Suprapubic skin (tissue), 4 donors: Measurements from ENCODE around the gene ADAMTS7. TPM values are rescaled to one million over a fixed set of nuclear protein-coding genes. Genes with fewer than 3 reads are reported as not detected.

Experiments used
- DNase-seq, 2 donors: peaks; one replicate each; pipeline ENCODE4 v3.0.0-alpha.2; 2019; ENCODE audit warnings: low spot score in 2 of 2
- H3K27ac ChIP-seq: fragments of 200-600 bp; sonication (generic); one replicate; pipeline ENCODE4 v1.5.1; 2019
- H3K27me3 ChIP-seq: fragments of 200-600 bp; sonication (generic); one replicate; pipeline ENCODE4 v1.5.1; 2019
- H3K36me3 ChIP-seq: fragments of 200-600 bp; sonication (generic); one replicate; pipeline ENCODE4 v1.5.1; 2019
- H3K4me1 ChIP-seq: fragments of 200-600 bp; sonication (generic); one replicate; pipeline ENCODE4 v1.5.1; 2019
- H3K4me3 ChIP-seq: fragments of 200-600 bp; sonication (generic); one replicate; pipeline ENCODE4 v1.5.1; 2019; ENCODE audit warnings: mild to moderate bottlenecking
- H3K9me3 ChIP-seq: fragments of 200-600 bp; sonication (generic); one replicate; pipeline ENCODE4 v1.5.1; 2019
- CTCF ChIP-seq, 2 donors: fragments of 200-600 bp in 1 of 2; fragments of 450-650 bp in 1 of 2; sonication (generic) in 1 of 2; IDR thresholded peaks; one replicate each; pipeline ENCODE4 v1.5.1; 2016 to 2019; ENCODE audit warnings: antibody characterized with exemption in 2 of 2, mild to moderate bottlenecking in 1 of 2, moderate library complexity in 1 of 2
- EP300 ChIP-seq: sonication (generic); formaldehyde crosslinking; IDR thresholded peaks from one replicate; pipeline ENCODE4 v1.6.1; 2017; ENCODE audit warnings: antibody characterized with exemption
- POLR2A ChIP-seq, 2 donors: fragments of 450-650 bp; IDR thresholded peaks; one replicate each; pipeline ENCODE4 v1.6.1; 2017; ENCODE audit warnings: antibody characterized with exemption in 2 of 2, mild to moderate bottlenecking in 2 of 2, moderate library complexity in 2 of 2
- POLR2AphosphoS5 ChIP-seq, 3 donors: sonication (generic); formaldehyde crosslinking; IDR thresholded peaks; one replicate each; pipeline ENCODE4 v1.6.1; 2017; ENCODE audit warnings: antibody characterized with exemption in 3 of 3
- WGBS: methylation state at CpG from one replicate; pipeline ENCODE4 v1.1.5; 2018; 5-methylcytosine and 5-hydroxymethylcytosine counted together
- total RNA-seq, 4 donors: library from RNA; depleted of rRNA; stranded (reverse); fragments of >200 nt; gene quantifications; one replicate each; pipeline ENCODE4 v1.1.0, GENCODE V29; 2016

The ADAMTS7 gene
- total RNA-seq, 4 donors from 2014 or later: 1.1 to 1.2 (median 1.2) TPM

DNA sequence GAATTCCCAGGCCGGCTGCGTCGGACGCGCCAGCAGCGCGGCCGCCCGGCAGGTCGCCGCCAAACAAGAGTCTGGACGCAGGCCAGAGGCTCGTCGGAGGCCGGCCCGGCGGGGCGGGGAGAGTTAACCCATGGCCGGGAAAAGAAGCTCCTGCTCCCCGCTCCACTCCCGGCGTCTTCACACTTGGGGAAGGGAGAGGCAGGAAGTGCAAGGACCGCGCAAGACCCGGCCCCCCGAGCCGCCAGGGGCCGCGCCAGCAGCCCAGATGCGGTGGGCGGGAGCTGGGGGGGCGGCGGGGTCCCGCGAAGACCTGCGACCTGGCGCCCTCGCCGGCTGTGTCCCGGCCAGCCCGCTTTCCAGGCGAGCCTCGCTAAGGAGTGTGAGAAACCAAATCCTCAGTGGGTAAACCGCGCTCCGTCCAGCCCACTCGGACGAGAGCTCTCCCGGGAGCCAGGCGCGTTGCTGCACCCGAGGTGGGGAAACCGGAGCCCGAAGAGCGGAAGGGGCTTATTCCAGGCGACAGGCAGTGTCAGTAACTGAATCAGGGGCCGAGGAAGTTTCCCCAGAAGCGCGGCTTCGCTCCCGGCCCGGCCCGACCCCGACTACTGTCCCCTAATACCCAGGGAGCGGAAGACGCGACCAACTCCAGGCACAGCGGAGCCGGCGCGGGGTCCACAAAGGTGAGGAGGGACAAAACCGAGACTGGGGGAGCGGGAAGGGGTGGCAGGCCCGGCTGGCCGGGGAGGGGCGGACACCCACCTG is 721 bp downstream of the ADAMTS7 start:
- TF ChIP-seq POLR2A (IDR thresholded peaks at IDR 0.05): no peak
- no peak for TF ChIP-seq CTCF (IDR thresholded peaks at IDR 0.05)
- TF ChIP-seq EP300: no peak
- TF ChIP-seq POLR2AphosphoS5 (IDR thresholded peaks at IDR 0.05): no peak
- DNase-seq: peak in 1 of 2 donors; percentile 68
- Histone ChIP-seq H3K4me3 (peak overlapping the region; percentile 64), H3K9me3 (no peaks in the 10 kb centered on the region), H3K36me3 (no peaks in the 10 kb centered on the region), H3K4me1 (peaks cover 16% of the 10 kb centered on the region), H3K27ac (peak overlapping the region; percentile 10), H3K27me3 (peaks cover 20% of the 10 kb centered on the region)
- WGBS: 3% methylated on average over 27 of the region's 76 CpGs

- WGBS: 37% methylated on average over 11 of the region's 11 CpGs
- peaks cover 20% of the 10 kb centered on the region for H3K27me3 ChIP-seq
- peak in 1 of 2 donors; percentile 56 for DNase-seq
- peak overlapping the region; percentile 10 for H3K27ac ChIP-seq
- no peaks in the 10 kb centered on the region for H3K36me3 ChIP-seq
- peaks cover 16% of the 10 kb centered on the region for H3K4me1 ChIP-seq
- H3K4me3 ChIP-seq: peak overlapping the region; percentile 64
- no peak for TF ChIP-seq CTCF (IDR thresholded peaks at IDR 0.05)
- no peaks in the 10 kb centered on the region for H3K9me3 ChIP-seq
Observed at GRCh38 chr15:78810003-78810361, 1.3 kb downstream of the ADAMTS7 start.

- Histone ChIP-seq H3K4me3 (no peak overlapping the region), H3K27me3 (peaks cover 20% of the 10 kb centered on the region), H3K4me1 (peaks cover 16% of the 10 kb centered on the region), H3K27ac (no peak overlapping the region), H3K36me3 (no peaks in the 10 kb centered on the region), H3K9me3 (no peaks in the 10 kb centered on the region)
- no peak for TF ChIP-seq POLR2A (IDR thresholded peaks at IDR 0.05)
- no peak for TF ChIP-seq POLR2AphosphoS5 (IDR thresholded peaks at IDR 0.05)
- no peak for TF ChIP-seq EP300
- no peak for TF ChIP-seq CTCF (IDR thresholded peaks at IDR 0.05)
- DNase-seq: no peak
- WGBS: 92% methylated on average over 2 of the region's 2 CpGs
Observed at GRCh38 chr15:78808550-78808949, 2.7 kb downstream of the ADAMTS7 start.

DNA sequence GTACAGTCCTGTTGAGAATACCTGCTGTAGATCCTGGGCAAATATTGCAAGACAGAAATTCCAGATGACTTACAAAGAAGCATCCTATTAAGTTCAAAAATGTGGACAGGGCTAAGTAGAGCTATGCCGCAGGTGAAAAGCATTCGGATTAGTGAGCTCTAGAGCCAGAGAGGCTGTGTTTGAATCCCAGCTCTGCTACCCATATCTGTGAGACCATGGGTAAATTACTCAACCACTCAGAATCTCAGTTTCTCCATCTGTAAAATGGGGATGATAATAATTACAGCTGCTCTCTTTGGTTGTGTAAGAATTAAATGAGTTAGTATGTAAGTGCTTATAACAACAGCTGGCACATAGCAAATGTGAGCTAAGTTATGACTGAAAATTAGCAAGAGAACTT is 3.9 kb downstream of the ADAMTS7 start:
- Histone ChIP-seq H3K27ac (no peak overlapping the region), H3K9me3 (no peaks in the 10 kb centered on the region), H3K4me3 (no peak overlapping the region), H3K4me1 (peaks cover 16% of the 10 kb centered on the region), H3K36me3 (no peaks in the 10 kb centered on the region), H3K27me3 (peaks cover 20% of the 10 kb centered on the region)
- TF ChIP-seq CTCF (IDR thresholded peaks at IDR 0.05) (no peak), POLR2A (IDR thresholded peaks at IDR 0.05) (no peak), EP300 (no peak), POLR2AphosphoS5 (IDR thresholded peaks at IDR 0.05) (no peak)
- DNase-seq: no peak
- 96% methylated on average over 2 of the region's 2 CpGs for WGBS

DNA sequence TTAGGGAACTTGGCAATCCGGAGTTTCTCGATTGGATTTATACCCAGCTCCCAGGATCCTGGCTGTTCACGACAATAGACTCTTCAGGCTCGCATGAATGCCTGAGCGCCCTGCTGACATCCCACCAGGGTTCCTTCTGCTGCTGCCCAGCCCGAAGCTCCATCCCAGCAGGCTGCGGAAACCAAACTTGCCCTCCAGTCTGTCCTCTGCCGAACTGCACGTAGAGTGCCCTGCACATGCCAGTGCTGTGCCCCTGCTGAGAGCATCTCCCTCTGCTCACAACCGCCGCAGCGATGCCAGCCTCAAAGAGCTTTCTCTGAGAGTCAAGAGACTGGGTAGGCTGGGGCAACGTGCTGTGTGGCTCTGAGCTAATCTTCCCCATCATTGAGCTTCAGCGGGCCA is 6.9 kb downstream of the ADAMTS7 start:
- H3K9me3 ChIP-seq: no peaks in the 10 kb centered on the region
- no peak for TF ChIP-seq EP300
- no peak for TF ChIP-seq POLR2AphosphoS5 (IDR thresholded peaks at IDR 0.05)
- H3K36me3 ChIP-seq: no peaks in the 10 kb centered on the region
- H3K4me3 ChIP-seq: no peak overlapping the region
- H3K27ac ChIP-seq: no peak overlapping the region
- no peak for DNase-seq
- WGBS: 69% methylated on average over 12 of the region's 14 CpGs
- H3K4me1 ChIP-seq: no peaks in the 10 kb centered on the region
- peaks cover 5% of the 10 kb centered on the region for H3K27me3 ChIP-seq

GRCh38 chr15:78800806-78801205 is 10.5 kb downstream of the ADAMTS7 start:
- no peaks in the 10 kb centered on the region for H3K36me3 ChIP-seq
- H3K4me1 ChIP-seq: peaks cover 7% of the 10 kb centered on the region
- no peak for DNase-seq
- WGBS: 94% methylated on average over 21 of the region's 21 CpGs
- no peak overlapping the region for H3K4me3 ChIP-seq
- H3K9me3 ChIP-seq: no peaks in the 10 kb centered on the region
- no peaks in the 10 kb centered on the region for H3K27me3 ChIP-seq
- H3K27ac ChIP-seq: no peak overlapping the region
- TF ChIP-seq POLR2A (IDR thresholded peaks at IDR 0.05) (no peak), POLR2AphosphoS5 (IDR thresholded peaks at IDR 0.05) (no peak)
